H1 (cell line): ENCODE data around the gene ACO1. TPM values are rescaled to one million over a fixed set of nuclear protein-coding genes. Genes with fewer than 3 reads are reported as not detected.

ENCODE experiments used
- CREB1 ChIP-seq: IDR thresholded peaks from 2 replicates; pipeline ENCODE4 v1.6.1; 2012; ENCODE audit warnings: inconsistent platforms
- E2F6 ChIP-seq: IDR thresholded peaks from 2 replicates; pipeline ENCODE4 v1.6.1; 2012; ENCODE audit warnings: inconsistent platforms
- EZH2 ChIP-seq: fragments of 200-600 bp; sonication (generic); IDR thresholded peaks from 2 replicates; pipeline ENCODE4 v1.7.1; 2012; ENCODE audit warnings: low read depth, mild to moderate bottlenecking, moderate library complexity, low read length, inconsistent platforms; ENCODE audit not compliant: severe bottlenecking
- KDM1A ChIP-seq: fragments of 200-600, 300-600 bp; sonication (generic); IDR thresholded peaks from 2 replicates; pipeline ENCODE4 v1.7.1; 2016; ENCODE audit warnings: mild to moderate bottlenecking, low read length, borderline replicate concordance
- KDM4A ChIP-seq: IDR thresholded peaks from one replicate; pipeline ENCODE4 v1.7.1; 2012; ENCODE audit warnings: low read depth, mild to moderate bottlenecking, moderate library complexity, low read length, inconsistent platforms; ENCODE audit not compliant: severe bottlenecking
- TBP ChIP-seq: IDR thresholded peaks from 2 replicates; pipeline ENCODE4 v1.6.1; 2011; ENCODE audit warnings: low read depth, low read length, improper control_type of control experiment
- YY1 ChIP-seq: IDR thresholded peaks from 2 replicates; pipeline ENCODE4 v1.6.1; 2011; ENCODE audit warnings: low read depth, mild to moderate bottlenecking, low read length
- polyA plus RNA-seq, 7 experiments: library from polyadenylated mRNA; depleted of rRNA in 3 of 7; stranded (reverse) in 5 of 7; unstranded in 2 of 7; fragments of >200 nt in 5 of 7; fragments of 200-250 nt in 2 of 7; gene quantifications; 1 replicate in 5 of 7; 2 replicates in 1 of 7; 4 replicates in 1 of 7; pipeline versions ENCODE4 v1.2.1 to v1.2.3, GENCODE V29; 2011 to 2013; ENCODE audit warnings: missing spikeins in 2 of 7, mixed read lengths in 2 of 7
- total RNA-seq: library from RNA; stranded (reverse); fragmentation: NEBNext Ultra II Directional; extraction: Animal tissue kit (Norgen Biotek cat#: 25700); gene quantifications from 2 replicates; pipeline ENCODE4 v1.2.1, GENCODE V29; 2021

The ACO1 gene
- total and polyA plus RNA-seq, 2 of the 8 experiments (the other 6 are each of a cell fraction or from before 2014, with no cell fraction given) = 39.3 to 49.8 TPM

GRCh38 chr9:32378993-32379729 is 5.3 kb upstream of the ACO1 start (continued):
- no peak for TF ChIP-seq EZH2
- no peak for TF ChIP-seq TBP
- 0 out of 2 replicates have a peak, but pooled peaks have one; percentile 34 for TF ChIP-seq KDM1A
- 0 out of 2 replicates have a peak, but pooled peaks have one; percentile 31 for TF ChIP-seq CREB1
- TF ChIP-seq E2F6 = no peak
- no peak for TF ChIP-seq KDM4A
- TF ChIP-seq YY1 = no peak
